HEK293 (cell line): ENCODE results near the gene MOCS3.

Source experiments
- CTCF ChIA-PET: fragments of 350-600 bp; formaldehyde crosslinking; extraction: SDS; loops from one replicate; lab custom pipeline; 2021; ENCODE audit warnings: antibody characterized with exemption; lab: Yijun Ruan, JAX
- POLR2A ChIA-PET: fragments of 300-600 bp; formaldehyde crosslinking; extraction: SDS; loops from one replicate; lab custom pipeline; 2020; ENCODE audit warnings: antibody characterized with exemption, inconsistent platforms; lab: Yijun Ruan, JAX
- H3K27ac ChIP-seq: fragments of 200-500 bp; sonication (Bioruptor generic); 2 replicates; pipeline ENCODE4 v1.5.1; 2014; ENCODE audit warnings: low read depth, low read length, control low read depth, inconsistent platforms; ENCODE audit errors: extremely low read depth
- H3K36me3 ChIP-seq, 2 experiments: fragments of 200-500 bp in 1 of 2; sonication (Bioruptor generic) in 1 of 2; 1 replicate in 1 of 2; 2 replicates in 1 of 2; pipeline ENCODE4 v1.5.1; 2014 to 2017; ENCODE audit warnings: inconsistent platforms in 2 of 2, low read length in 2 of 2; ENCODE audit not compliant: control insufficient read depth in 2 of 2, insufficient read depth in 1 of 2
- H3K4me1 ChIP-seq: fragments of 200-500 bp; sonication (Bioruptor generic); 2 replicates; pipeline ENCODE4 v1.5.1; 2014; ENCODE audit warnings: mild to moderate bottlenecking, low read length, inconsistent platforms; ENCODE audit not compliant: control insufficient read depth, insufficient read depth
- H3K4me3 ChIP-seq: 2 replicates; pipeline ENCODE4 v1.5.1; 2011; ENCODE audit warnings: low read depth, mild to moderate bottlenecking, control low read depth, low read length, moderate library complexity
- H3K9me3 ChIP-seq: fragments of 200-500 bp; sonication (Bioruptor generic); 2 replicates; pipeline ENCODE4 v1.5.1; 2014; ENCODE audit warnings: low read depth, low read length, inconsistent platforms; ENCODE audit not compliant: control insufficient read depth, insufficient read depth
- BCL11B ChIP-seq: fragments of 450-650 bp; formaldehyde crosslinking; IDR thresholded peaks from 2 replicates; pipeline ENCODE4 v1.5.1; 2016; ENCODE audit warnings: low read depth, missing biosample characterization, missing genetic modification characterization
- GLIS1 ChIP-seq: fragments of 450-650 bp; formaldehyde crosslinking; IDR thresholded peaks from 2 replicates; pipeline ENCODE4 v1.5.1; 2016; ENCODE audit warnings: missing biosample characterization, missing genetic modification characterization
- IKZF3 ChIP-seq: fragments of 450-650 bp; IDR thresholded peaks from 2 replicates; pipeline ENCODE4 v1.5.0; 2018; ENCODE audit warnings: missing biosample characterization, mild to moderate bottlenecking, missing genetic modification characterization, moderate library complexity
- REPIN1 ChIP-seq: fragments of 450-650 bp; formaldehyde crosslinking; IDR thresholded peaks from 2 replicates; pipeline ENCODE4 v1.5.1; 2017; ENCODE audit warnings: missing biosample characterization, missing genetic modification characterization, low read depth
- SCRT2 ChIP-seq: fragments of 450-650 bp; formaldehyde crosslinking; IDR thresholded peaks from 2 replicates; pipeline ENCODE4 v1.5.1; 2016; ENCODE audit warnings: missing biosample characterization, missing genetic modification characterization
- ZFHX2 ChIP-seq: fragments of 450-650 bp; formaldehyde crosslinking; conservative IDR thresholded peaks from 2 replicates; pipeline ENCODE4 v1.5.1; 2016; ENCODE audit warnings: missing biosample characterization, missing genetic modification characterization
- ZNF121 ChIP-seq: fragments of 450-650 bp; formaldehyde crosslinking; IDR thresholded peaks from 2 replicates; pipeline ENCODE4 v1.5.1; 2016; ENCODE audit warnings: missing biosample characterization, missing genetic modification characterization
- ZNF132 ChIP-seq: fragments of 450-650 bp; formaldehyde crosslinking; IDR thresholded peaks from 2 replicates; pipeline ENCODE4 v1.5.1; 2017; ENCODE audit warnings: missing biosample characterization, missing genetic modification characterization, borderline replicate concordance
- ZNF155 ChIP-seq: fragments of 450-650 bp; formaldehyde crosslinking; IDR thresholded peaks from 2 replicates; pipeline ENCODE4 v1.5.1; 2016; ENCODE audit warnings: missing biosample characterization, missing genetic modification characterization
- ZNF16 ChIP-seq: fragments of 450-650 bp; formaldehyde crosslinking; IDR thresholded peaks from 2 replicates; pipeline ENCODE4 v1.5.1; 2016; ENCODE audit warnings: low read depth, missing biosample characterization, missing genetic modification characterization
- ZNF202 ChIP-seq: fragments of 450-650 bp; formaldehyde crosslinking; IDR thresholded peaks from 2 replicates; pipeline ENCODE4 v1.5.1; 2016; ENCODE audit warnings: missing biosample characterization, missing genetic modification characterization, borderline replicate concordance
- ZNF266 ChIP-seq: fragments of 450-650 bp; formaldehyde crosslinking; IDR thresholded peaks from 2 replicates; pipeline ENCODE4 v1.5.1; 2016; ENCODE audit warnings: missing biosample characterization, missing genetic modification characterization, low read depth
- ZNF354C ChIP-seq: fragments of 450-650 bp; formaldehyde crosslinking; IDR thresholded peaks from 2 replicates; pipeline ENCODE4 v1.5.1; 2016; ENCODE audit warnings: missing biosample characterization, missing genetic modification characterization, low read depth, borderline replicate concordance
- ZNF514 ChIP-seq: fragments of 450-650 bp; formaldehyde crosslinking; IDR thresholded peaks from 2 replicates; pipeline ENCODE4 v1.5.1; 2016; ENCODE audit warnings: missing biosample characterization, missing genetic modification characterization
- ZNF626 ChIP-seq: fragments of 450-650 bp; sonication (Bioruptor Pico); formaldehyde crosslinking; IDR thresholded peaks from 2 replicates; pipeline ENCODE4 v1.5.1; 2018; ENCODE audit warnings: missing biosample characterization, missing genetic modification characterization, inconsistent platforms
- ZNF654 ChIP-seq: fragments of 450-650 bp; formaldehyde crosslinking; IDR thresholded peaks from 2 replicates; pipeline ENCODE4 v1.5.1; 2016; ENCODE audit warnings: low read depth, missing biosample characterization, missing genetic modification characterization
- ZNF677 ChIP-seq: fragments of 450-650 bp; IDR thresholded peaks from 2 replicates; pipeline ENCODE4 v1.5.0; 2018; ENCODE audit warnings: missing biosample characterization, mild to moderate bottlenecking, missing genetic modification characterization, moderate library complexity
- ZSCAN23 ChIP-seq: fragments of 450-650 bp; formaldehyde crosslinking; IDR thresholded peaks from 2 replicates; pipeline ENCODE4 v1.5.1; 2016; ENCODE audit warnings: missing biosample characterization, missing genetic modification characterization
- TF ChIP-seq, protein P1 (sequence below): fragments of 450-650 bp; formaldehyde crosslinking; IDR thresholded peaks from 2 replicates; pipeline ENCODE4 v1.5.1; 2016; ENCODE audit warnings: missing biosample characterization, missing genetic modification characterization
- TF ChIP-seq, protein P2 (sequence below): fragments of 450-650 bp; IDR thresholded peaks from 2 replicates; pipeline ENCODE4 v1.5.1; 2018; ENCODE audit warnings: missing biosample characterization, missing genetic modification characterization
- TF ChIP-seq, protein P3 (sequence below): fragments of 450-650 bp; formaldehyde crosslinking; IDR thresholded peaks from 2 replicates; pipeline ENCODE4 v1.5.1; 2016; ENCODE audit warnings: missing biosample characterization, missing genetic modification characterization
- TF ChIP-seq, protein P4 (sequence below): IDR thresholded peaks from 2 replicates; pipeline ENCODE4 v1.6.1; 2011; ENCODE audit warnings: mild to moderate bottlenecking, low read depth, low read length, borderline replicate concordance

Gene MOCS3

DNA sequence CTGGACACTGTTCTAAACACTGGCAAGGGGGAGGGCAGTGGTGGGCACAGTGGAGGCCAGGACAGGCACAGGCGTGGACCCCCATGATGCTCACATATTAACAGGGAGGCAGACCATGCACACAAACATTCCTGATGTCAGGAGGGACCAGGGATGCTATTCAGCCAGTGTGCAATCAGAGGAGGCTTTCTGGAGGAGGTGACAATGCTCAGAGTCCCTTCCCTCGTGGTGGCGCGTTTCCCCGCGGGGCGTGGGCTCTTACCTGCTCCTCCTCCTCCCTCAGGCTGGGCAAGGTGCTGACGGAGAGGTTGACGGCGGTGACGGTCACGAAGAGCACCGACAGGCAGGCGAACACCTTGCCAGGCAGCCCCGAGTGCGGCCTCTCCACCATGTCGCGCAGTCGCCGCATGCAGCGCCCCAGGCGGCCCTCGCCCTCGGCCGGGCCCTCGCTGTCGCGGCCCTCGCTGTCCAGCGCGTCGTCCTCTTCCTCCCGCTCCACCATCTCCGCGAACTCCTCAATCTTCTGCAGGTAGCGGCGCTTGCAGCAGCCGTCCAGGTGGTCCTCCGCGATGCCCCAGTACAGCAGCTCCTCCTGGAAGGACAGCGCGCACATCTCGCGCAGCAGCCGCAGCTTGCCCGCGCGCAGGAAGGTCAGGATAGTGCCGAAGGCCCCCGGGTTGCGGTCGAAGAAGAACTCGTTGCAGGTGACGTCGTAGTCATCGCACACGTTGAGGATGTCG is 50.9 kb downstream of the MOCS3 start (continued):
- TF ChIP-seq, protein P1, sequence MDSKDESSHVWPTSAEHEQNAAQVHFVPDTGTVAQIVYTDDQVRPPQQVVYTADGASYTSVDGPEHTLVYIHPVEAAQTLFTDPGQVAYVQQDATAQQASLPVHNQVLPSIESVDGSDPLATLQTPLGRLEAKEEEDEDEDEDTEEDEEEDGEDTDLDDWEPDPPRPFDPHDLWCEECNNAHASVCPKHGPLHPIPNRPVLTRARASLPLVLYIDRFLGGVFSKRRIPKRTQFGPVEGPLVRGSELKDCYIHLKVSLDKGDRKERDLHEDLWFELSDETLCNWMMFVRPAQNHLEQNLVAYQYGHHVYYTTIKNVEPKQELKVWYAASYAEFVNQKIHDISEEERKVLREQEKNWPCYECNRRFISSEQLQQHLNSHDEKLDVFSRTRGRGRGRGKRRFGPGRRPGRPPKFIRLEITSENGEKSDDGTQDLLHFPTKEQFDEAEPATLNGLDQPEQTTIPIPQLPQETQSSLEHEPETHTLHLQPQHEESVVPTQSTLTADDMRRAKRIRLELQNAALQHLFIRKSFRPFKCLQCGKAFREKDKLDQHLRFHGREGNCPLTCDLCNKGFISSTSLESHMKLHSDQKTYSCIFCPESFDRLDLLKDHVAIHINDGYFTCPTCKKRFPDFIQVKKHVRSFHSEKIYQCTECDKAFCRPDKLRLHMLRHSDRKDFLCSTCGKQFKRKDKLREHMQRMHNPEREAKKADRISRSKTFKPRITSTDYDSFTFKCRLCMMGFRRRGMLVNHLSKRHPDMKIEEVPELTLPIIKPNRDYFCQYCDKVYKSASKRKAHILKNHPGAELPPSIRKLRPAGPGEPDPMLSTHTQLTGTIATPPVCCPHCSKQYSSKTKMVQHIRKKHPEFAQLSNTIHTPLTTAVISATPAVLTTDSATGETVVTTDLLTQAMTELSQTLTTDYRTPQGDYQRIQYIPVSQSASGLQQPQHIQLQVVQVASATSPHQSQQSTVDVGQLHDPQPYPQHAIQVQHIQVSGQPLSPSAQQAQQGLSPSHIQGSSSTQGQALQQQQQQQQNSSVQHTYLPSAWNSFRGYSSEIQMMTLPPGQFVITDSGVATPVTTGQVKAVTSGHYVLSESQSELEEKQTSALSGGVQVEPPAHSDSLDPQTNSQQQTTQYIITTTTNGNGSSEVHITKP: no peak
- TF ChIP-seq ZNF654: no peak
- no peak for TF ChIP-seq ZFHX2
- no peak for TF ChIP-seq REPIN1 (tag by site-specific recombination)

DNA sequence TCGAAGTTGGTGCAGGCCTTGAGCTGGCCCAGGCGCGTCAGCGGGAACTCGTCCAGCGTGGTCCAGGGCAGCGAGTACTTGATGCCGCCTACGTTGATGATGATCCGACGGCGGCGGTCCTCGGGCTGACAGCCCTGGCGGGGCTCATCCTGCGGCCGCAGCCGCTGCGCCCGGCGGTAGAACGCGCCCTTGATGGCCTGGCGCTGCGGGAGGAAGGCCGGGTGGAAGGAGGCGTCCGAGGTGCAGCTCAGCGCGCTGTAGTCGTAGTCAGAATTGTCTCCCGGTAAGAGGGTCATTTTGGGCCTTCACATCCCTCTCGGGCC is 51.4 kb downstream of the MOCS3 start:
- no peaks in the 10 kb centered on the region for H3K4me1 ChIP-seq
- peaks cover 0 to 32% of the 10 kb centered on the region in 2 experiments; a peak in 1 of 3 replicates for H3K36me3 ChIP-seq
- no peaks in the 10 kb centered on the region for H3K9me3 ChIP-seq
- ChIA-PET CTCF (no interaction called here), POLR2A (no interaction called here)
- TF ChIP-seq, protein P2, sequence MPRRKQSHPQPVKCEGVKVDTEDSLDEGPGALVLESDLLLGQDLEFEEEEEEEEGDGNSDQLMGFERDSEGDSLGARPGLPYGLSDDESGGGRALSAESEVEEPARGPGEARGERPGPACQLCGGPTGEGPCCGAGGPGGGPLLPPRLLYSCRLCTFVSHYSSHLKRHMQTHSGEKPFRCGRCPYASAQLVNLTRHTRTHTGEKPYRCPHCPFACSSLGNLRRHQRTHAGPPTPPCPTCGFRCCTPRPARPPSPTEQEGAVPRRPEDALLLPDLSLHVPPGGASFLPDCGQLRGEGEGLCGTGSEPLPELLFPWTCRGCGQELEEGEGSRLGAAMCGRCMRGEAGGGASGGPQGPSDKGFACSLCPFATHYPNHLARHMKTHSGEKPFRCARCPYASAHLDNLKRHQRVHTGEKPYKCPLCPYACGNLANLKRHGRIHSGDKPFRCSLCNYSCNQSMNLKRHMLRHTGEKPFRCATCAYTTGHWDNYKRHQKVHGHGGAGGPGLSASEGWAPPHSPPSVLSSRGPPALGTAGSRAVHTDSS (tag by site-specific recombination): no peak
- TF ChIP-seq ZSCAN23 (tag by site-specific recombination) (no peak), SCRT2 (tag by site-specific recombination) (no peak), ZNF155 (tag by site-specific recombination) (no peak), BCL11B (no peak), ZNF677 (tag by site-specific recombination) (no peak), ZNF626 (tag by site-specific recombination) (no peak), IKZF3 (no peak), ZNF16 (no peak), ZNF202 (tag by site-specific recombination) (no peak), ZNF121 (tag by site-specific recombination) (no peak), ZNF266 (tag by site-specific recombination) (no peak), ZNF132 (no peak), ZNF514 (tag by site-specific recombination) (no peak), ZNF354C (tag by site-specific recombination) (no peak), GLIS1 (tag by site-specific recombination) (no peak)
- TF ChIP-seq, protein P3, sequence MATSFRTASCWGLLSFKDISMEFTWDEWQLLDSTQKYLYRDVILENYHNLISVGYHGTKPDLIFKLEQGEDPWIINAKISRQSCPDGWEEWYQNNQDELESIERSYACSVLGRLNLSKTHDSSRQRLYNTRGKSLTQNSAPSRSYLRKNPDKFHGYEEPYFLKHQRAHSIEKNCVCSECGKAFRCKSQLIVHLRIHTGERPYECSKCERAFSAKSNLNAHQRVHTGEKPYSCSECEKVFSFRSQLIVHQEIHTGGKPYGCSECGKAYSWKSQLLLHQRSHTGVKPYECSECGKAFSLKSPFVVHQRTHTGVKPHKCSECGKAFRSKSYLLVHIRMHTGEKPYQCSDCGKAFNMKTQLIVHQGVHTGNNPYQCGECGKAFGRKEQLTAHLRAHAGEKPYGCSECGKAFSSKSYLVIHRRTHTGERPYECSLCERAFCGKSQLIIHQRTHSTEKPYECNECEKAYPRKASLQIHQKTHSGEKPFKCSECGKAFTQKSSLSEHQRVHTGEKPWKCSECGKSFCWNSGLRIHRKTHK (tag by site-specific recombination): no peak
- TF ChIP-seq, protein P4, sequence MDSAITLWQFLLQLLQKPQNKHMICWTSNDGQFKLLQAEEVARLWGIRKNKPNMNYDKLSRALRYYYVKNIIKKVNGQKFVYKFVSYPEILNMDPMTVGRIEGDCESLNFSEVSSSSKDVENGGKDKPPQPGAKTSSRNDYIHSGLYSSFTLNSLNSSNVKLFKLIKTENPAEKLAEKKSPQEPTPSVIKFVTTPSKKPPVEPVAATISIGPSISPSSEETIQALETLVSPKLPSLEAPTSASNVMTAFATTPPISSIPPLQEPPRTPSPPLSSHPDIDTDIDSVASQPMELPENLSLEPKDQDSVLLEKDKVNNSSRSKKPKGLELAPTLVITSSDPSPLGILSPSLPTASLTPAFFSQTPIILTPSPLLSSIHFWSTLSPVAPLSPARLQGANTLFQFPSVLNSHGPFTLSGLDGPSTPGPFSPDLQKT: no peak
- H3K27ac ChIP-seq: no peak overlapping the region
- H3K4me3 ChIP-seq: no peak overlapping the region
